A549 (cell line): ENCODE results near the gene COMT.

Source experiments
- CEBPB ChIP-seq, 2 experiments: fragments of >200 bp in 1 of 2; sonication (Bioruptor Twin) in 1 of 2; formaldehyde crosslinking in 1 of 2; IDR thresholded peaks; 2 replicates each; pipeline ENCODE4 v1.6.1; 2012 to 2016
- CHD2 ChIP-seq: fragments of 150-350 bp; IDR thresholded peaks from 2 replicates; pipeline ENCODE4 v1.6.1; 2014; ENCODE audit warnings: low read length; ENCODE audit not compliant: partially characterized antibody
- CHD4 ChIP-seq: fragments of 200-600 bp; sonication (generic); IDR thresholded peaks from 2 replicates; pipeline ENCODE4 v1.6.1; 2016; ENCODE audit warnings: antibody characterized with exemption, mild to moderate bottlenecking, borderline replicate concordance
- HDAC2 ChIP-seq: fragments of 200-600 bp; sonication (generic); IDR thresholded peaks from 2 replicates; pipeline ENCODE4 v1.6.1; 2016
- HOXA7 ChIP-seq: fragments of 250-450 bp; sonication (Bioruptor Pico); IDR thresholded peaks from 2 replicates; pipeline ENCODE4 v1.5.0; 2020; ENCODE audit warnings: mild to moderate bottlenecking, moderate library complexity
- MAZ ChIP-seq: fragments of 150-350 bp; IDR thresholded peaks from 2 replicates; pipeline ENCODE4 v1.6.1; 2014; ENCODE audit warnings: antibody characterized with exemption, low read depth, low read length, borderline replicate concordance
- POLR2A ChIP-seq: IDR thresholded peaks from 2 replicates; pipeline ENCODE4 v1.6.1; 2012; ENCODE audit warnings: mild to moderate bottlenecking, low read length
- REST ChIP-seq: fragments of 200-600 bp; sonication (generic); IDR thresholded peaks from 2 replicates; pipeline ENCODE4 v1.6.1; 2016; ENCODE audit warnings: antibody characterized with exemption, mild to moderate bottlenecking, moderate library complexity
- SREBF2 ChIP-seq: fragments of 450-650 bp; IDR thresholded peaks from 2 replicates; pipeline ENCODE4 v1.6.1; 2014; ENCODE audit warnings: mild to moderate bottlenecking, moderate library complexity

GRCh38 chr22:19983741-19984140 is 42.2 kb downstream of the COMT start:
- TF ChIP-seq CEBPB (IDR thresholded peaks at IDR 0.05) (no peak), SREBF2 (no peak), HOXA7 (CRISPR knock-in tag) (no peak), HDAC2 (no peak), POLR2A (no peak), REST (no peak), MAZ (no peak), CHD2 (no peak), CHD4 (no peak)
